Stimulated activated CD8-positive, alpha-beta memory T cell treated with anti-CD3 and anti-CD28 coated beads, Interleukin-2, amount 100 ng/mL, for 48 hours (primary cell): ENCODE measurements around the gene BFSP1.
A peak's percentile ranks its signal among the peaks of the same experiment; 100 is the strongest.

Source experiments
- DNase-seq, 2 donors: peaks; one replicate each; pipeline ENCODE4 v3.0.0-alpha.2; 2020; ENCODE audit warnings: low read depth in 2 of 2

The BFSP1 gene

DNA sequence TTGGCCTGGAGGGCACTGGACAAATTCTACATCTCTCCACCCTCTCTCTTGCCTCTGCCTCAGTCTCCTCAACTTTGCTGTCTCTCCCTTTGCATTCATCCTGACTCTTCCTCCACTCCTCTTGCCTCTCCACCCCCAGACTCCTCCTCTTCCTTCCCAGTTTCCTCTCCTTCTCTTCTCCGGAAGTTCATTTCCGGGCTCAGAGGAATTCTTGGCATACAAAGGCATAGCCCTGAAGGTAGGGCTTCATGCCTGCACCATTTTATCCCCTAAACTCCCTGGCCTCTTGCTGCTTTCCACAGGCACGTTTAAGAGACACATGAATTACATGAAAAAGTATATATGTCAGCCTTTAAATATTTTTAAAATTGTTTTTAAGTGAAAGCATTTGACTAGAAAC lies 10.6 kb downstream of the BFSP1 start:
- DNase-seq, result no peak

DNA sequence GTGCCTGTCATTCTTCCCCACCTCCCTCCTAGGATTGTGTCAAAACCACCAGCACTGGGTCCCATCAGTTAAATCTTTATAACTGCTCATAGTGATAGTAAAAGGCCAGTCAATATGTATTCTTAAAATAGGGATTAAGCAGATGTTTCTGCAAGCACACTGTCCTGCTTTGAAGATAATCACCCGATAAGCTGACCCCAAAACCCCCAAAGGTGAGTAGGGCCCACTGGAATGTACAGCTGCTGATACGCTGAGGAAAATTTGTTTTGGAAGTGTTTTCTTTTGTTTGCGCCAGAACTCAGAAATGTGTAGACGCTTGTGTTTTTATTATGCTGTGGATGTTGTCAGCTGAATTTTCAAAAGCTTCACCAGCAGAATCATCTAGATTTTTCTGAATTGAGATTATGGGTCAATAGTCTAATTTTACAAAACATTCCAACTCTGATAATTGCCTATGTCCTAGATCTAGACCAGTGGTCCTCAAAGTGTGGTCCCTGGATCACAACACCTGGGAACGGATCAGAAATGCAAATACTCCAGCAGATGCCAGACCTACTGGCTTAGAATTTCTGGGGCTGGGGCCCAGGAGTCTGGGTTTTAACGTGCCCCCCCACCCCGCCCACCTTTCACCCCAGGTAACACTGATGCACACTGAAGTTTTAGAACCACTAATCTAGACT lies 11.4 kb downstream of the BFSP1 start:
- no peak for DNase-seq

DNA sequence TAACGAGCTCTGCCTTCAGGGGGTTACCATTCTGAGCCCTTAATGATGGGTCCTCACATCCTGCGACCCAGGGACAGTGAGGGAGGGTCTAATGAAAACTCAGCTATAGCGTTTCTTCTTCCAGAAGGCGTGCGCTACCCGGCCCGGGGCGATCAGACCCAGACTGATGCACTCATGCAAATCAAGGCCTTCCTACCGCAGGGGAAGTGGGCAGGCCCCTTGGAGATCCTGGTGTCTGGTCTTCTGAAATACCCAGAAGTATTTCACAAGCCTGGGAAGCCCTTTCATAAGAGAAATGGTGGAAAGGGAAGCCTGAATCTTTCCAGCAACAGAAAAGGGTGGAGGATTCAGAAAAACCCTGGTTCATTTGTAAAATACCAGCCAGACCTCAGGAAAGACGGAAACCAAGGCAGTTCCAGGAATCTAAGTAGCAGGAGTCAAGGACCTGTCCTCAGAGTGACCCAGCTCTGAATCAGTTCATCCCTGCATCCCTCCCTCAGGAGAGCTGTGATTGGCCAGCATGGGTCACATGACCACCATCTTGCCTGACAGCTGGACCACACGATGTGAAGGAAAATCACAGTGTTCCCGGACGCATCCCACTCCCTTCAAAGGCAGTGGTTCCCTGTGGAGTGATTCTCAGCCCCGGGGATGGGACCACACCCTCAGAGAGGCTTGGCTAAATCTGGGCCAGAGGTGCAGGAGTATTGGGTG lies 12.7 kb downstream of the BFSP1 start:
- no peak for DNase-seq

GRCh38 chr20:17515053-17515452 lies 16.1 kb downstream of the BFSP1 start:
- DNase-seq, result no peak

GRCh38 chr20:17513939-17514338 lies 17.2 kb downstream of the BFSP1 start:
- DNase-seq, result no peak

- no peak for DNase-seq
These were observed 19.8 kb downstream of the BFSP1 start for GRCh38 chr20:17511401-17511800.

- DNase-seq, result no peak
These were observed 20.6 kb downstream of the BFSP1 start for GRCh38 chr20:17510548-17510947.

- DNase-seq, result no peak
These were observed 22.4 kb downstream of the BFSP1 start for GRCh38 chr20:17508756-17509155.

DNA sequence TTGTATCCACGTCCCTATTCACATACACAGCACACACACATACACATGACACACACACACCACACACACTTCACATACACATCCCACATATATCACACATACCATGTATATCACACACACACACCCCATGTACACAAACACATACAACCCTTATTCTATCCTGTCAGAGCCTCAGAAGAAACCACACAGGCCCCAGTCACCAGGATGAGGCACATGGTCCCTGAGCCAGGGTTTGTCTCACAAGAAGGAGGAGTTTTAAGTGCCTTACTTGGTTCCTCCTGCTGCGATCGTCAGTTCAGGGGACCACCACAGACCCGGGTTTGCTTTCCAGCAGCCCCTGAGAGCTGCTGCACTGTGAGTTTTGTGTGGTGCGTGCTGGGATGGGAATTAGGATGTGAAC lies 23.6 kb downstream of the BFSP1 start:
- no peak for DNase-seq

- DNase-seq, result no peak
These were observed 24.1 kb downstream of the BFSP1 start for GRCh38 chr20:17507032-17507431.

- peak; percentile 52 to 59 for DNase-seq
These were observed 25.3 kb downstream of the BFSP1 start for GRCh38 chr20:17505636-17506517.

- peak; percentile 16 to 49 for DNase-seq
These were observed 26.1 kb downstream of the BFSP1 start for GRCh38 chr20:17504898-17505635.

GRCh38 chr20:17504066-17504897 lies 26.9 kb downstream of the BFSP1 start:
- DNase-seq, result no peak

GRCh38 chr20:17503301-17504065 lies 27.7 kb downstream of the BFSP1 start:
- no peak for DNase-seq

- no peak for DNase-seq
These were observed 29.1 kb downstream of the BFSP1 start for GRCh38 chr20:17502105-17502504.

- no peak for DNase-seq
These were observed 29.5 kb downstream of the BFSP1 start for GRCh38 chr20:17501701-17502100.

- DNase-seq, result no peak
These were observed 30.4 kb downstream of the BFSP1 start for GRCh38 chr20:17500826-17501225.

GRCh38 chr20:17500271-17500670 lies 30.9 kb downstream of the BFSP1 start:
- no peak for DNase-seq

DNA sequence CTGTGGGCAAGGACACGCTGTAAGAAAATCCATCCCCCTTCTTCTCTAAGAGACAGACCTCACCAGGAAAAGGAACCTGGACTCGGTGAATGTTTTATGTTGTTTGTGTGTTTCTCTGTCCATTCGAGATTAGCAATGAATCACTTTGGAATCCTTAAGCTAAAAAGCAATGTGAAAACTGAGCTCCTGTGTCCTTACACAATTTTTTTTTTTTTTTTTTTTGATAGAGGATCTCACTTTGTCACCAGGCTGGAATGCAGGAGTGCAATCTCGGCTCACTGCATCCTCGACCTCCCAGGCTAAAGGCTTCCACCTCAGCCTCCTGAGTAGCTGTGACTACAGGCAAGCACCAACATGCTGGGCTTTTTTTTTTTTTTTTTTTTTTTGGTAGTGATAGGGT lies 32.1 kb downstream of the BFSP1 start:
- no peak for DNase-seq

- no peak for DNase-seq
These were observed 32.5 kb downstream of the BFSP1 start for GRCh38 chr20:17498641-17499040.
